Mucosa of stomach (tissue), 1 donor: ENCODE results near the gene MLH1.
"Not testable (repeated sequence)": the region's sequence is repeated elsewhere in the genome, so short reads cannot be mapped to it uniquely, and the experiment has no call there.

Source experiments
- H3K27me3 ChIP-seq: one replicate; pipeline ENCODE4 v1.7.0; 2013; ENCODE audit warnings: mild to moderate bottlenecking, low read length; ENCODE audit not compliant: control insufficient read depth, insufficient read depth
- H3K36me3 ChIP-seq: one replicate; pipeline ENCODE4 v1.7.0; 2013; ENCODE audit warnings: low read length; ENCODE audit not compliant: control insufficient read depth, insufficient read depth
- H3K4me1 ChIP-seq: one replicate; pipeline ENCODE4 v1.7.0; 2013; ENCODE audit warnings: mild to moderate bottlenecking, low read length; ENCODE audit not compliant: control insufficient read depth, insufficient read depth
- H3K4me3 ChIP-seq: one replicate; pipeline ENCODE4 v1.7.0; 2013; ENCODE audit warnings: low read length
- H3K9ac ChIP-seq: one replicate; pipeline ENCODE4 v1.7.0; 2013; ENCODE audit warnings: mild to moderate bottlenecking, low read length, moderate library complexity
- H3K9me3 ChIP-seq: one replicate; pipeline ENCODE4 v1.7.0; 2013; ENCODE audit warnings: mild to moderate bottlenecking, low read length, moderate library complexity; ENCODE audit not compliant: control insufficient read depth
- donor health status: Pancreatic carcinoma.

MLH1 gene

GRCh38 chr3:37029111-37029510 lies 35.8 kb downstream of the MLH1 start:
- no peaks in the 10 kb centered on the region for H3K9me3 ChIP-seq
- peaks cover 4% of the 10 kb centered on the region for H3K36me3 ChIP-seq
- H3K4me1 ChIP-seq: no peaks in the 10 kb centered on the region
- no peak overlapping the region for H3K9ac ChIP-seq
- no peak overlapping the region for H3K4me3 ChIP-seq
- H3K27me3 ChIP-seq: no peaks in the 10 kb centered on the region

GRCh38 chr3:37029516-37030163 lies 36.3 kb downstream of the MLH1 start:
- Histone ChIP-seq H3K9me3 (no peaks in the 10 kb centered on the region), H3K36me3 (peaks cover 4% of the 10 kb centered on the region), H3K9ac (no peak overlapping the region), H3K4me3 (no peak overlapping the region), H3K4me1 (no peaks in the 10 kb centered on the region), H3K27me3 (no peaks in the 10 kb centered on the region)

GRCh38 chr3:37030588-37030987 lies 37.3 kb downstream of the MLH1 start:
- peaks cover 4% of the 10 kb centered on the region for H3K36me3 ChIP-seq
- H3K9ac ChIP-seq: no peak overlapping the region
- no peak overlapping the region for H3K4me3 ChIP-seq
- H3K9me3 ChIP-seq: no peaks in the 10 kb centered on the region
- H3K4me1 ChIP-seq: no peaks in the 10 kb centered on the region
- no peaks in the 10 kb centered on the region for H3K27me3 ChIP-seq

- no peaks in the 10 kb centered on the region for H3K27me3 ChIP-seq
- H3K36me3 ChIP-seq: no peaks in the 10 kb centered on the region
- no peak overlapping the region for H3K9ac ChIP-seq
- no peaks in the 10 kb centered on the region for H3K9me3 ChIP-seq
- no peaks in the 10 kb centered on the region for H3K4me1 ChIP-seq
- H3K4me3 ChIP-seq: no peak overlapping the region
These were observed 37.9 kb downstream of the MLH1 start for GRCh38 chr3:37031096-37031682.

GRCh38 chr3:37032961-37033360 lies 39.6 kb downstream of the MLH1 start:
- no peaks in the 10 kb centered on the region for H3K27me3 ChIP-seq
- H3K4me3 ChIP-seq: no peak overlapping the region
- no peak overlapping the region for H3K9ac ChIP-seq
- H3K4me1 ChIP-seq: no peaks in the 10 kb centered on the region
- no peaks in the 10 kb centered on the region for H3K9me3 ChIP-seq
- no peaks in the 10 kb centered on the region for H3K36me3 ChIP-seq

DNA sequence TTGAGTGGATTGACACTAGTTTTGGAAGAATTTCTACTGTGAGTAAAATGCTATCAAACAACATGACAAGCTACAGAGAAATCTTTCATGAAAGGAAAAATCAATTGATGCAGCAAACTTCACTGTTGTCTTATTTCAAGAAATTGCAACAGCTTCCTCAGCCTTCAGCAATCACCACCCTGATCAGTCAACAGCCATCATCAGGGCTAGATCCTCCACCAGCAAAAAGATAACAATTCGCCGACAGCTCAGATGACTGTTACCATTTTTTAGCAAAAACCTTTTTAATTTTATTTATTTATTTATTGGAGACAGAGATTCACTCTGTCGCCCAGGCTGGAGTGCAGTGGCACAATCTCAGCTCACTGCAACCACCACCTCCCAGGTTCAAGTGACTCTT lies 44.0 kb downstream of the MLH1 start:
- H3K9ac ChIP-seq: no peak overlapping the region
- H3K36me3 ChIP-seq: peaks cover 5% of the 10 kb centered on the region
- H3K4me3 ChIP-seq: no peak overlapping the region
- H3K9me3 ChIP-seq: no peaks in the 10 kb centered on the region
- H3K4me1 ChIP-seq: no peaks in the 10 kb centered on the region
- no peaks in the 10 kb centered on the region for H3K27me3 ChIP-seq

DNA sequence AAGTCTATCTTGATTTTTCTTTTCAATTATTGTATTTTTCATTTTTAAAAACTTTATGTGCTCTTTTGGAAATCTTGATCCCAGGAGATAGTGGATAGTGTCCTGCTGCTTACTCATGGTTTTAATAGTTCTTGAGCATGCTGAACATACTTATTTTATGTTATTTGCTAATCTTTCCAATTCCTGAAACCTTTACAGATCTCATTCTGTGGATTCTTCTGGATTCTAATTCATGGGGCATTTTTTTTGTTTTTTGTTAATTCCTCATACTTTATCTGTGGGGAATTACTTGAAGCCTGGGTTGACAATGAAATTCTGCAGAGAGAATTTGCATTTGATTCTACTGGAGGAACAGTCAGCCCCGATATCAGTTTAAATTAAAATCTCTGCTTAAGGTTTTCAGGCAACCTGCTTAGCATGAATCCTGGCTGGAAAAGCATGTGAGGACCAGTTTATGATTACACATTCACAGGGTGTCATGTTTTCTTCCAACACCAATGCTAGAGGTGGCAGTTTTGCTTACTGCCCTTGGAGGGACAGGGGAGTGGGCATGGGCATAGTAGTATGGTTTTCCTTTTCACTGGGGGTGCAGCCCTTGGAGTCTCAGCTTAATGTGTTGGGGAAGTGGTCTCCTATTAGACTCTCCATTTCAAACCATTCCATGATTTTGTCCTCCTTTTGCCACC lies 46.0 kb downstream of the MLH1 start:
- Histone ChIP-seq H3K9me3 (no peaks in the 10 kb centered on the region), H3K36me3 (peaks cover 5% of the 10 kb centered on the region), H3K4me3 (no peak overlapping the region), H3K27me3 (no peaks in the 10 kb centered on the region), H3K4me1 (no peaks in the 10 kb centered on the region), H3K9ac (no peak overlapping the region)

- no peaks in the 10 kb centered on the region for H3K27me3 ChIP-seq
- no peak overlapping the region for H3K9ac ChIP-seq
- H3K4me3 ChIP-seq: no peak overlapping the region
- no peaks in the 10 kb centered on the region for H3K4me1 ChIP-seq
- H3K36me3 ChIP-seq: peaks cover 5% of the 10 kb centered on the region
- H3K9me3 ChIP-seq: no peaks in the 10 kb centered on the region
These were observed 46.9 kb downstream of the MLH1 start for GRCh38 chr3:37040231-37040630.

GRCh38 chr3:37041546-37042195 lies 48.4 kb downstream of the MLH1 start:
- H3K36me3 ChIP-seq: peaks cover 5% of the 10 kb centered on the region
- no peak overlapping the region for H3K4me3 ChIP-seq
- H3K4me1 ChIP-seq: no peaks in the 10 kb centered on the region
- H3K9ac ChIP-seq: no peak overlapping the region
- H3K9me3 ChIP-seq: no peaks in the 10 kb centered on the region
- H3K27me3 ChIP-seq: no peaks in the 10 kb centered on the region

DNA sequence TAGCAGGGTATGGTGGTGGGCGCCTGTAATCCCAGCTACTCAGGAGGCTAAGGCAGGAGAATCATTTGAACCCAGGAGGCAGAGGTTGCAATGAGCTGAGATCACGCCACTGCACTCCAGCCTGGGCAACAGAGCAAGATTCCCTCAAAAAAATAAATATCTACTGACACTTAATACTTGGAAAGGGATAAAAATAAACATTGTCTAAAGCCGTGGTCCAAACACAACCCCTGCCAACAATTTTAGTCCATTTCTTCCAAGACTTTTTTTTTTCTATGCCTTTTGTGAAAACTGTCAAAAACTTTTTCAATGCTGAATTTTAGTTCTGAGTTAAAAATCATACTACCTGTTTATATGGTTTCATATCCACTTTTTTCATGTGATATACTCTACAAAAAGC lies 49.4 kb downstream of the MLH1 start:
- H3K4me1 ChIP-seq, H3K9ac ChIP-seq, H3K9me3 ChIP-seq, H3K36me3 ChIP-seq, H3K27me3 ChIP-seq, H3K4me3 ChIP-seq: not testable (repeated sequence)

DNA sequence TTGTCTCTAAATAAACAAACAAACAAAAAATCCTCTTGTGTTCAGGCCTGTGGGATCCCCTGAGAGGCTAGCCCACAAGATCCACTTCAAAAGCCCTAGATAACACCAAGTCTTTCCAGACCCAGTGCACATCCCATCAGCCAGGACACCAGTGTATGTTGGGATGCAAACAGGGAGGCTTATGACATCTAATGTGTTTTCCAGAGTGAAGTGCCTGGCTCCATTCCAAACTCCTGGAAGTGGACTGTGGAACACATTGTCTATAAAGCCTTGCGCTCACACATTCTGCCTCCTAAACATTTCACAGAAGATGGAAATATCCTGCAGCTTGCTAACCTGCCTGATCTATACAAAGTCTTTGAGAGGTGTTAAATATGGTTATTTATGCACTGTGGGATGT lies 57.0 kb downstream of the MLH1 start:
- Histone ChIP-seq H3K4me1 (peaks cover 4% of the 10 kb centered on the region), H3K9me3 (no peaks in the 10 kb centered on the region), H3K27me3 (no peaks in the 10 kb centered on the region), H3K9ac (no peak overlapping the region), H3K36me3 (peaks cover 3% of the 10 kb centered on the region), H3K4me3 (no peak overlapping the region)

DNA sequence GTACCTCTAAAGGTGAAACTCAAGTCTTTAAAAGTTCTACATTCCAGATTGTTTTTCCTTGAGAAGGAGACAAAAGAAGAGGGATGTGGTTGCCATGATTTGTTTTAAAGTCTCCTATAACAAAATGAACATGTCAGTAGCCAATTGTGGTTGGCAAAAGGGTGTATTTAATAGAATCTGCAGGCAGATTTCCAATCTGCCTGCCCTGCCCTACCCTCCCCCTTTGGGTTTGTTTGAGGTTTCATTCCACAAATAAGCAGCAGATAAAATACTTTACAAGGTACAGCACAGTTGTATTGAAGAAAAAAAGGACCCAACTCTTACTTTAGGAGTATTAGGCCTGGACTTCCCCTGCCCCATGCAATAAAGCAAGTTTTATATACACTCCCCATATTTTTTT lies 59.5 kb downstream of the MLH1 start:
- Histone ChIP-seq H3K36me3 (peaks cover 3% of the 10 kb centered on the region), H3K9me3 (no peaks in the 10 kb centered on the region), H3K27me3 (no peaks in the 10 kb centered on the region), H3K4me3 (no peak overlapping the region), H3K9ac (no peak overlapping the region), H3K4me1 (peaks cover 4% of the 10 kb centered on the region)
